WTC11 (cell line): ENCODE data around the gene ZNF672. TPM values are rescaled to one million over a fixed set of nuclear protein-coding genes. Genes with fewer than 3 reads are reported as not detected.
"Not testable (repeated sequence)": the region's sequence is repeated elsewhere in the genome, so short reads cannot be mapped to it uniquely, and the experiment has no call there.

ENCODE experiments used
- ATAC-seq: fragments of 200-7000 bp; cut with Tn5 transposase; 2 replicates; pipeline ENCODE4 v1.10.0; 2021; ENCODE audit warnings: mild to moderate bottlenecking, moderate library complexity
- CTCF ChIA-PET: fragments of 300-600 bp; sonication (Branson Sonifier 250); formaldehyde crosslinking; loops from one replicate; lab custom pipeline; 2021; ENCODE audit warnings: antibody characterized with exemption; lab: Charles Lee
- POLR2A ChIA-PET: fragments of 350-600 bp; sonication (Branson Sonifier 250); formaldehyde crosslinking; loops from one replicate; lab custom pipeline; 2021; ENCODE audit warnings: antibody characterized with exemption; lab: Charles Lee
- DNase-seq: peaks from one replicate; pipeline ENCODE4 v3.0.0; 2021; ENCODE audit warnings: low spot score
- H3K27ac Mint-ChIP-seq: 2 replicates; pipeline ENCODE4 v1.8.0; 2021; ENCODE audit warnings: mixed read lengths
- H3K27me3 Mint-ChIP-seq: 2 replicates; pipeline ENCODE4 v1.8.0; 2021; ENCODE audit warnings: low read depth, mild to moderate bottlenecking, moderate library complexity, mixed read lengths
- H3K36me3 Mint-ChIP-seq: 2 replicates; pipeline ENCODE4 v1.8.0; 2021; ENCODE audit warnings: mixed read lengths
- H3K4me1 Mint-ChIP-seq: 2 replicates; pipeline ENCODE4 v1.8.0; 2022; ENCODE audit warnings: mixed read lengths
- H3K4me3 Mint-ChIP-seq: 2 replicates; pipeline ENCODE4 v1.8.0; 2021; ENCODE audit warnings: mild to moderate bottlenecking, moderate library complexity, mixed read lengths
- H3K9me3 Mint-ChIP-seq: 2 replicates; pipeline ENCODE4 v1.8.0; 2021; ENCODE audit warnings: mixed read lengths
- E2F5 ChIP-seq: sonication (generic); formaldehyde crosslinking; IDR thresholded peaks from 2 replicates; pipeline ENCODE4 v1.8.1; 2022; ENCODE audit warnings: mild to moderate bottlenecking, moderate library complexity, missing genetic modification reagents
- ESRRA ChIP-seq: sonication (generic); formaldehyde crosslinking; IDR thresholded peaks from 2 replicates; pipeline ENCODE4 v1.8.1; 2022; ENCODE audit warnings: mild to moderate bottlenecking, missing genetic modification reagents, borderline replicate concordance
- FOXJ3 ChIP-seq: sonication (generic); formaldehyde crosslinking; IDR thresholded peaks from 2 replicates; pipeline ENCODE4 v1.9.0; 2021; ENCODE audit warnings: missing genetic modification reagents, mild to moderate bottlenecking, borderline replicate concordance
- FOXP4 ChIP-seq: sonication (generic); formaldehyde crosslinking; IDR thresholded peaks from 2 replicates; pipeline ENCODE4 v1.8.0; 2022; ENCODE audit warnings: mild to moderate bottlenecking, missing genetic modification reagents
- GABPB1 ChIP-seq: sonication (generic); formaldehyde crosslinking; IDR thresholded peaks from 2 replicates; pipeline ENCODE4 v1.8.1; 2023; ENCODE audit warnings: mild to moderate bottlenecking, missing genetic modification reagents
- MYBL2 ChIP-seq: sonication (generic); formaldehyde crosslinking; IDR thresholded peaks from 2 replicates; pipeline ENCODE4 v1.8.1; 2023; ENCODE audit warnings: mild to moderate bottlenecking, moderate library complexity, missing genetic modification reagents
- NFYB ChIP-seq: sonication (generic); formaldehyde crosslinking; conservative IDR thresholded peaks from 2 replicates; pipeline ENCODE4 v1.8.0; 2022; ENCODE audit warnings: low read depth, missing genetic modification reagents
- NR1H2 ChIP-seq: sonication (generic); formaldehyde crosslinking; IDR thresholded peaks from 2 replicates; pipeline ENCODE4 v1.9.0; 2021; ENCODE audit warnings: mild to moderate bottlenecking, moderate library complexity, missing genetic modification reagents
- NR2C2 ChIP-seq: sonication (generic); formaldehyde crosslinking; IDR thresholded peaks from 2 replicates; pipeline ENCODE4 v1.8.0; 2022; ENCODE audit warnings: mild to moderate bottlenecking, missing genetic modification reagents
- OVOL2 ChIP-seq: fragments of 250-450 bp; sonication (Bioruptor Pico); IDR thresholded peaks from 2 replicates; pipeline ENCODE4 v1.9.0; 2021; ENCODE audit warnings: mild to moderate bottlenecking, borderline replicate concordance
- PRRX2 ChIP-seq: fragments of 250-450 bp; sonication (Bioruptor Pico); IDR thresholded peaks from 2 replicates; pipeline ENCODE4 v1.8.0; 2021; ENCODE audit warnings: mild to moderate bottlenecking
- TCF7 ChIP-seq: sonication (generic); formaldehyde crosslinking; IDR thresholded peaks from 2 replicates; pipeline ENCODE4 v1.8.0; 2022; ENCODE audit warnings: mild to moderate bottlenecking, low read depth, missing genetic modification reagents, moderate library complexity
- ZNF138 ChIP-seq: sonication (generic); formaldehyde crosslinking; conservative IDR thresholded peaks from 2 replicates; pipeline ENCODE4 v1.8.1; 2022; ENCODE audit warnings: mild to moderate bottlenecking, moderate library complexity, missing genetic modification reagents
- ZNF263 ChIP-seq: sonication (generic); formaldehyde crosslinking; IDR thresholded peaks from 2 replicates; pipeline ENCODE4 v1.8.1; 2022; ENCODE audit warnings: low read depth, mild to moderate bottlenecking, moderate library complexity, missing genetic modification reagents
- total RNA-seq: library from RNA; stranded (reverse); gene quantifications from 3 replicates; pipeline ENCODE4 v1.2.3, GENCODE V29; 2021
- TF ChIP-seq, protein P1 (sequence below): sonication (generic); formaldehyde crosslinking; IDR thresholded peaks from 2 replicates; pipeline ENCODE4 v1.8.0; 2022; ENCODE audit warnings: mild to moderate bottlenecking, missing genetic modification reagents
- TF ChIP-seq, protein P2 (sequence below): sonication (generic); formaldehyde crosslinking; IDR thresholded peaks from 2 replicates; pipeline ENCODE4 v1.8.1; 2022; ENCODE audit warnings: low read depth, missing genetic modification reagents, borderline replicate concordance

ZNF672 gene
- total RNA-seq, 1 experiment from 2014 or later, result 37.9 TPM

GRCh38 chr1:248837781-248838356 is at the start of gene ZNF672 (continued):
- TF ChIP-seq, protein P1, sequence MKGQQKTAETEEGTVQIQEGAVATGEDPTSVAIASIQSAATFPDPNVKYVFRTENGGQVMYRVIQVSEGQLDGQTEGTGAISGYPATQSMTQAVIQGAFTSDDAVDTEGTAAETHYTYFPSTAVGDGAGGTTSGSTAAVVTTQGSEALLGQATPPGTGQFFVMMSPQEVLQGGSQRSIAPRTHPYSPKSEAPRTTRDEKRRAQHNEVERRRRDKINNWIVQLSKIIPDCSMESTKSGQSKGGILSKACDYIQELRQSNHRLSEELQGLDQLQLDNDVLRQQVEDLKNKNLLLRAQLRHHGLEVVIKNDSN, result peak; percentile 12; the same call in 1 of the 2 replicates
- TF ChIP-seq PRRX2 (no peak), NFYB (CRISPR knock-in tag) (peak; percentile 90), NR2C2 (CRISPR knock-in tag) (no peak), ZNF138 (CRISPR knock-in tag) (no peak)

GRCh38 chr1:248788327-248788726 is 49.7 kb upstream of the ZNF672 start:
- TF ChIP-seq NR1H2 (CRISPR knock-in tag) (no peak), ESRRA (CRISPR knock-in tag) (no peak), OVOL2 (CRISPR knock-in tag) (no peak), TCF7 (CRISPR knock-in tag) (no peak), GABPB1 (CRISPR knock-in tag) (no peak), FOXP4 (CRISPR knock-in tag) (no peak), MYBL2 (CRISPR knock-in tag) (no peak), NR2C2 (CRISPR knock-in tag) (no peak)
- TF ChIP-seq, protein P1, result no peak
- Mint-ChIP-seq H3K27me3 (peaks cover 4% of the 10 kb centered on the region), H3K4me1 (no peaks in the 10 kb centered on the region), H3K36me3 (peaks cover 34% of the 10 kb centered on the region), H3K27ac (no peak overlapping the region), H3K9me3 (peaks cover 84% of the 10 kb centered on the region), H3K4me3 (no peak overlapping the region)
- DNase-seq, result no peak
- ChIA-PET CTCF (no interaction called here), POLR2A (no interaction called here)
- no peak for ATAC-seq

GRCh38 chr1:248789337-248789736 is 48.7 kb upstream of the ZNF672 start:
- CTCF ChIA-PET, ATAC-seq, H3K4me1 Mint-ChIP-seq, H3K27me3 Mint-ChIP-seq, DNase-seq, H3K27ac Mint-ChIP-seq, H3K4me3 Mint-ChIP-seq, POLR2A ChIA-PET: not testable (repeated sequence)
- Mint-ChIP-seq H3K36me3 (peaks cover 37% of the 10 kb centered on the region), H3K9me3 (peaks cover 86% of the 10 kb centered on the region)

GRCh38 chr1:248790456-248790855 is 47.6 kb upstream of the ZNF672 start:
- Mint-ChIP-seq H3K4me3 (no peak overlapping the region), H3K27ac (no peak overlapping the region), H3K27me3 (peaks cover 3% of the 10 kb centered on the region; the same call in 1 of the 2 replicates), H3K36me3 (peaks cover 35% of the 10 kb centered on the region), H3K4me1 (no peaks in the 10 kb centered on the region), H3K9me3 (peaks cover 88% of the 10 kb centered on the region)
- POLR2A ChIA-PET, result no interaction called here
- no peak for DNase-seq
- TF ChIP-seq, protein P2, sequence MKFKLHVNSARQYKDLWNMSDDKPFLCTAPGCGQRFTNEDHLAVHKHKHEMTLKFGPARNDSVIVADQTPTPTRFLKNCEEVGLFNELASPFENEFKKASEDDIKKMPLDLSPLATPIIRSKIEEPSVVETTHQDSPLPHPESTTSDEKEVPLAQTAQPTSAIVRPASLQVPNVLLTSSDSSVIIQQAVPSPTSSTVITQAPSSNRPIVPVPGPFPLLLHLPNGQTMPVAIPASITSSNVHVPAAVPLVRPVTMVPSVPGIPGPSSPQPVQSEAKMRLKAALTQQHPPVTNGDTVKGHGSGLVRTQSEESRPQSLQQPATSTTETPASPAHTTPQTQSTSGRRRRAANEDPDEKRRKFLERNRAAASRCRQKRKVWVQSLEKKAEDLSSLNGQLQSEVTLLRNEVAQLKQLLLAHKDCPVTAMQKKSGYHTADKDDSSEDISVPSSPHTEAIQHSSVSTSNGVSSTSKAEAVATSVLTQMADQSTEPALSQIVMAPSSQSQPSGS (CRISPR knock-in tag), result no peak
- no peak for TF ChIP-seq NR2C2 (CRISPR knock-in tag)
- no peak for TF ChIP-seq E2F5 (CRISPR knock-in tag)
- no peak for TF ChIP-seq ZNF263 (CRISPR knock-in tag)
- no peak for TF ChIP-seq FOXJ3 (CRISPR knock-in tag)
- TF ChIP-seq NFYB (CRISPR knock-in tag), result no peak
- CTCF ChIA-PET, result no interaction called here
- no peak for ATAC-seq
